Measurements from ENCODE around the gene MORC3.
A peak's percentile ranks its signal among the peaks of the same experiment; 100 is the strongest.

The MORC3 gene

DNA sequence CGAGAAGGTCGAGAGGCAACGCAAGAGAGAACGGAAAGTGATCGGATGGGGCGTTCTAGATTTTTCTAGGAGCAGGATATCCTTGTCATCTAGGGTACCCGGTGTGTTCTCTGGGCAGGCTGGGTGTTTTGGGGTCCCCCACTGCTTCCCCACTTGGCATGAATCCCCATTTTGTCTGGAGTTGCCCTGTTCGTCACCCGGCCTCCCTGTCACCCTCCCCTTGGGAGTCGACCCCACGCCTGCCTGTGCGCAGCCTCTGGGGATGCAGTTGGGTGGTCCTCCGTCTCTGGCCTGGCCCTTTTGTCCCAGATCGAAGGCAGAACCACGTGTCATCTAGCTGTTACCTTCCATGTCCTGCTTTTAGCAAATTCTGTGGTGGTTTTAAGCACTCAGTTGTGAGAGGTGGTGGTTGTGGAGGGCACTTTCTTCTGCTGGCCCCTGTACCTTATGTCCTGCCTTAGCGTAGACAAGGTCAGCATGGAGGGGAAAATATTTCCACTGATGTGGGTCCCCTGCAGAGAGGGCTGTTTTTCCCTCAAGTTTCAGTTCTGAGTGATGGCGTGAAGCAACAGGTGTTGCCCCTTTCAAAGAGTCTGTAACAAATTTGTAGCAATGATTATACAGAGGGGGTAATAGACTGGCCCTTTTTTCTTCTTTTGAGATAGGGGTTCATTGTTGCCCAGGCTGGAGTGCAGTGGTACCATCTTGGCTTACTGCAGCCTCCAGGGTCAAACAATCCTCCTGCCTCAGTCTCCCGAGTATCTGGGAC lies 100.8 kb downstream of the MORC3 start:
- no peak for TF ChIP-seq CTCF (IDR thresholded peaks at IDR 0.05)
- Mint-ChIP-seq H3K27ac (no peak overlapping the region), H3K4me1 (peaks cover 9% of the 10 kb centered on the region), H3K4me3 (no peak overlapping the region), H3K36me3 (ENCODE audit: low read depth) (peaks cover 10% of the 10 kb centered on the region), H3K9me3 (no peaks in the 10 kb centered on the region), H3K27me3 (ENCODE audit: low read depth, poor library complexity) (peaks cover 4% of the 10 kb centered on the region)
- no peak for DNase-seq

- H3K36me3 Mint-ChIP-seq (ENCODE audit: low read depth), result no peaks in the 10 kb centered on the region
- DNase-seq, result peak; percentile 66
- H3K27me3 Mint-ChIP-seq (ENCODE audit: low read depth, poor library complexity), result peaks cover 4% of the 10 kb centered on the region
- H3K27ac Mint-ChIP-seq, result no peak overlapping the region
- TF ChIP-seq CTCF (IDR thresholded peaks at IDR 0.05), result peak; percentile 80
- H3K9me3 Mint-ChIP-seq, result no peaks in the 10 kb centered on the region
- H3K4me1 Mint-ChIP-seq, result peaks cover 14% of the 10 kb centered on the region
- no peak overlapping the region for H3K4me3 Mint-ChIP-seq
Observed at GRCh38 chr21:36422279-36423098, 102.5 kb downstream of the MORC3 start.

GRCh38 chr21:36423771-36424433 lies 103.9 kb downstream of the MORC3 start:
- TF ChIP-seq CTCF (IDR thresholded peaks at IDR 0.05), result no peak
- H3K4me1 Mint-ChIP-seq, result peaks cover 20% of the 10 kb centered on the region
- no peaks in the 10 kb centered on the region for H3K36me3 Mint-ChIP-seq (ENCODE audit: low read depth)
- peaks cover 4% of the 10 kb centered on the region for H3K27me3 Mint-ChIP-seq (ENCODE audit: low read depth, poor library complexity)
- H3K27ac Mint-ChIP-seq, result no peak overlapping the region
- DNase-seq, result no peak
- no peaks in the 10 kb centered on the region for H3K9me3 Mint-ChIP-seq
- H3K4me3 Mint-ChIP-seq, result no peak overlapping the region

DNA sequence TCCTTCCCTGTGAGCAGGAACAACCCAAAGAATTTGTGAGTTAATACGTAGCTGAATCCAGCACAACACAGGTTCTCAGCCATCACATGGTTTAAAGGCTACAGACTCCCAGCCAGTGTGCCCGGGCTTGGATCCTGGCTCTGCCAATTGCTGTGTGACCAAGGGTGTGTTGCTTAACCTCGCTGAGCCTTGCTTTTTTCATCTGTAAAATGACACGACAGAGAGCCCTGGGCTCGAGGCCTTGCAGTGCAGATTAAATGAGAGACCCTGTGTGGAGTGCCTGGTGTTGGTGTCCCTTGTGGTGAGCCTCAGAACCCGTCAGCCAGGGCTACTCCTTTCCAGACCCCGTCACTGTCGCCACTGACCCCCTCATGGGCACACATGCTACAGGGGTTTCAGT lies 104.6 kb downstream of the MORC3 start:
- Mint-ChIP-seq H3K36me3 (ENCODE audit: low read depth) (no peaks in the 10 kb centered on the region), H3K9me3 (no peaks in the 10 kb centered on the region), H3K27me3 (ENCODE audit: low read depth, poor library complexity) (peaks cover 4% of the 10 kb centered on the region), H3K27ac (no peak overlapping the region), H3K4me3 (no peak overlapping the region), H3K4me1 (peaks cover 27% of the 10 kb centered on the region)
- TF ChIP-seq CTCF (IDR thresholded peaks at IDR 0.05), result no peak
- no peak for DNase-seq

DNA sequence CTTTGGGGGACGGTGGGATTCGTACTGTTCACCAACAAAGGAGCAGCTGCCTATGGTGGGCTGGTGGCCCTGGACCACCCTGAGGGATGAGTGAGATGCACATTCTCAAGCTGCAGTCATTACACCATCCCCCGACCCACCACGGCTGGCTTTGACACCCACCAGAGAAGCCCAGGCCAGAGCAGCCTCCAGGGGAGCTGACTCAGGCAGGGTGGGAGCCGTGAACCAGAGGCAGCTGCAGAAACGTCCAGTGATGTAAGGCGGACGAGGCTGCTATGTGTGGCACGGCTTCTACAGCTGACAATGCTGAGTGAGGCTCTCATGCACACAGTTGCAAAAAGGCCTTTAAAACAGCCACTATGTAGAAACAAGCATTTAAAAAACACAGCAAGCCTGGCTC lies 105.3 kb downstream of the MORC3 start:
- H3K4me1 Mint-ChIP-seq, result peaks cover 31% of the 10 kb centered on the region
- H3K27me3 Mint-ChIP-seq (ENCODE audit: low read depth, poor library complexity), result peaks cover 4% of the 10 kb centered on the region
- no peaks in the 10 kb centered on the region for H3K9me3 Mint-ChIP-seq
- no peak overlapping the region for H3K4me3 Mint-ChIP-seq
- DNase-seq, result no peak
- no peak for TF ChIP-seq CTCF (IDR thresholded peaks at IDR 0.05)
- H3K36me3 Mint-ChIP-seq (ENCODE audit: low read depth), result no peaks in the 10 kb centered on the region
- no peak overlapping the region for H3K27ac Mint-ChIP-seq
